GM12875 (cell line): Measurements from ENCODE around the gene NFE2.

Source experiments
- H3K4me3 ChIP-seq: one replicate; pipeline ENCODE4 v1.5.1; 2011; ENCODE audit warnings: low read depth, low read length, control low read depth
- TF ChIP-seq, protein P1 (sequence below): IDR thresholded peaks from 2 replicates; pipeline ENCODE4 v1.5.1; 2011; ENCODE audit warnings: low read depth, mild to moderate bottlenecking, control low read depth, inconsistent platforms, low read length, moderate library complexity, borderline replicate concordance; ENCODE audit not compliant: insufficient read depth

Gene NFE2

DNA sequence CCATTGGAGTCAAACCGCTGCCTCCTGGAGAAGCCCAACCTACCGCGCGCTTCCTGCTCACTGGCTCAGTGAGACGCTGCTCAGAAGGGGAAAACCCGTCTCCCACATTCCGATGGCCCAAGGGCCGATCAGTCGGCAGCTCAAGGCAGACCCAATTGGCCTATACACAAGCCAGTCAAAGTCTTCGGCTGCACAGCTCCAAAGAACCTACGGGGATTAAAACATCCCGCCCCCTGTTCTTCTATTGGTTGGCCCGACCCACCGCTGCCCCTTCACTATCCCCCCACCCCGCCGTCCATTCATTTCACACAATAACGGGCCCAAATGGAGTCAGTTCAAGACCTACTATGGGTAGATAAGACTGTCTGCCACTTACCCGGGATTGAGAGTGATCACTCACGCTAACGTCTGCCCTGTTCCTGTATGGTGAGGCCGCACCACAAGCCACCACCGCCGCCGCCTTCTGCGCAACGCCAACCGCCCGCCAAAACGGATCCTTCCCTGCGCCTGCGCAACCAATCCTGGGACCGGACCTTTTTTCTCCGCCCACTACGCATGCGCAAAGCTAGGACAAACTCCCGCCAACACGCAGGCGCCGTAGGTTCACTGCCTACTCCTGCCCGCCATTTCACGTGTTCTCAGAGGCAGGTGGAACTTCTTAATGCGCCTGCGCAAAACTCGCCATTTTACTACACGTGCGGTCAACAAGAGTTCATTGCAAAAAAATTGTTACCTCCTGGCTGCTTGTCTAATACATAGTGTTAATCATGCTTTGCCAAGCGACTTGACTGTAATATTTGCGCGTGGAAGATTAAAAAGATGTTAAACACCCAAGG lies 21.0 kb downstream of the NFE2 start, which contains the start of gene CBX5:
CBX5 (minus strand) TSS at position 491 of the 836 bp plus-strand sequence. CDS start 22,472 bp downstream, outside the sequence.
- peak within 1 kb of the TSS; percentile 83 for H3K4me3 ChIP-seq
- TF ChIP-seq, protein P1, sequence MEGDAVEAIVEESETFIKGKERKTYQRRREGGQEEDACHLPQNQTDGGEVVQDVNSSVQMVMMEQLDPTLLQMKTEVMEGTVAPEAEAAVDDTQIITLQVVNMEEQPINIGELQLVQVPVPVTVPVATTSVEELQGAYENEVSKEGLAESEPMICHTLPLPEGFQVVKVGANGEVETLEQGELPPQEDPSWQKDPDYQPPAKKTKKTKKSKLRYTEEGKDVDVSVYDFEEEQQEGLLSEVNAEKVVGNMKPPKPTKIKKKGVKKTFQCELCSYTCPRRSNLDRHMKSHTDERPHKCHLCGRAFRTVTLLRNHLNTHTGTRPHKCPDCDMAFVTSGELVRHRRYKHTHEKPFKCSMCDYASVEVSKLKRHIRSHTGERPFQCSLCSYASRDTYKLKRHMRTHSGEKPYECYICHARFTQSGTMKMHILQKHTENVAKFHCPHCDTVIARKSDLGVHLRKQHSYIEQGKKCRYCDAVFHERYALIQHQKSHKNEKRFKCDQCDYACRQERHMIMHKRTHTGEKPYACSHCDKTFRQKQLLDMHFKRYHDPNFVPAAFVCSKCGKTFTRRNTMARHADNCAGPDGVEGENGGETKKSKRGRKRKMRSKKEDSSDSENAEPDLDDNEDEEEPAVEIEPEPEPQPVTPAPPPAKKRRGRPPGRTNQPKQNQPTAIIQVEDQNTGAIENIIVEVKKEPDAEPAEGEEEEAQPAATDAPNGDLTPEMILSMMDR, result no peak

DNA sequence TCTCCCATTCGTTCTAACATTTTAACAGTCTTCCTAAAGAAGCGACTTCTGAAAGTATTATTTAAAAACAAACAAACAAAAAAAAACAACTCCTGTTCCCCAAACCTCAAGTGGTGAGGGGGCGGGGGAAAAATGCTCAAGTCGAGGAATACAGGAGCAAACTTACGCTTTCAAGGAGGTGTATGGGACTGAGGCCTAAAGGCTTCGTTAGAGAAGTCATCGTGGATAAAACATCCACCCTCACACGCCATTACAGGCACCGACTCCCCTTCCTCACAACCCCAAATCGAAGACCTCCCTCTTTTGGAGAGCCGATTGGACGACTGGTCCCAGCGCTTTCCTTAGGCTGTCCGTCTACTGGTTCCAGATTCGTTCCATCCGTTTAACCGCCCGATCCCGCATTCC lies 21.6 kb downstream of the NFE2 start:
- peak overlapping the region; percentile 70 for H3K4me3 ChIP-seq
- TF ChIP-seq, protein P1, result no peak

DNA sequence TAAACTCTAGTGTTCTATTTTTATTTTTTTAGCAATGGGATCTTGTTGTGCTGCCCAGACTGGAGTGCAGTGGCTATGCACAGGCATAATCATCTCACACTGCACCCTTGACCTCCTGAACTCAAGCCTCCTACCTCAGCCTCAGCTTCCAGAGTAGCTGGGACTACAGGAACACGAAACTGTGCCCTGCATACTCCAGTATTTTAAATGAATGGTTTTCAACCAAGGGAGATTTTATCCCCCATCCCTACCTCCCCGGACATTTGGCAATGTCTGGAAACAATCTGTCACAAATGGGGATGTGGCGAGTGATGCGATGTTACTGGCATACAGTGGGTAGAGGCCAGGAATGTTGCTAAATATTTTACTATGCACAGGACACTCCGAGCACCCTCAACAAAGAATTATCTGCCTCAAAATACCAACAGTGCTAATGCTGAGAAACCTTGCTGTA lies 23.0 kb downstream of the NFE2 start:
- TF ChIP-seq, protein P1, result no peak
- peak overlapping the region; percentile 70 for H3K4me3 ChIP-seq

DNA sequence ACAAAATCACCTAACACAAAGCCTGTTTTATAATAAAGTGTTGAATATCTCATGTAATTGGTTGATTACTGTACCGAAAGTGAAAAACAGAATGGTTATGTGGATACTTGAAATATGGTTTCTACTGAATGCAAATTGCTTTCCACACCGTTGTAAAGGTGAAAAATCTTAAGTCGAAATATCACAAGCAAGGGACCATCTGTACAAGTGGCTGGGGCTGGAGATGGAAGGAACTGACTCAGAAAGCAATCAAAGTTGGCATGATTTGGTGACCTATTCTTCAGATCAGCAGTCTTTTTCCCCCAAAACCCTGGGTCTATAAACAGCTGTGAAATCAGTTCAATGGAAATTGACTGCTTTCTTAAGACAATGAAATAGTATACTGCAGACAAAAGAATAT lies 24.4 kb downstream of the NFE2 start:
- no peak overlapping the region for H3K4me3 ChIP-seq
- TF ChIP-seq, protein P1, result no peak

DNA sequence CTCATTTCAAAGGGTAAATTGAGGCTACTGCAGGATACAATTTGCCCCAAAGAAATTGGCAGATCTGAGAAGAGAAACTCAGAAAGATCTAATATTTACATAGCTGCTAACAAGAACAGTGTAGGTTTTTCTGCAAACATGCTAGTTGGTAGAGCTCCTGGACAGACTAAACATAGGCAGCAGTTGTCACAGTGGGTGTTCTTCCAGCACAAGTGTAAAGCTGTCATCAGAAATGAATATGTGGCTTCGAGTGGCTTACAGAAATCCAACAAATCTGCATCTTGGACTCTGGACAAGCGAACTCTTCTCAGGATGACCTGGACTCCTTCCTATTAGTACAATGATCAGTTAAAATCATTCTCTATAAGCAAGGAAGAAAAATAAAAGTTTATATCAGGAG lies 26.8 kb downstream of the NFE2 start:
- H3K4me3 ChIP-seq, result no peak overlapping the region
- TF ChIP-seq, protein P1, result no peak

DNA sequence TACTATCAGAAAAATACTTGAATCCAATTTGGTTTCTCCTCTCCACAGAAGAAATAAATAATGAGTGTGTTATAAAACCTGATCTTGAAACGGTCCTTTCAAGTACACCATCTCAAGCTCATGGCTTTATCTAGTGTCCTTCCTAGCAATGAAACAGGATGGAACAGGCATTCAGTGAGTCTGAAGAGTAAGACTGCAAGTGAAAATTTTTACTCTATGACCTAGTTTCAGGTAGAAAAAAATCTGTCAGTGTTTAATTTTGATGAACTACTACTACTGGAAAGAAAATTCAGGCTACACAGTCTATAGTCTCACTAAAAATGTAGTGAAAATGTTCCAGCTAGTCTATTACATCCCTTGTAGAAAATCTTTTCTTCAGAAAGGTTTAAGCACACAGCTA lies 28.6 kb downstream of the NFE2 start:
- TF ChIP-seq, protein P1, result no peak
- H3K4me3 ChIP-seq, result no peak overlapping the region

DNA sequence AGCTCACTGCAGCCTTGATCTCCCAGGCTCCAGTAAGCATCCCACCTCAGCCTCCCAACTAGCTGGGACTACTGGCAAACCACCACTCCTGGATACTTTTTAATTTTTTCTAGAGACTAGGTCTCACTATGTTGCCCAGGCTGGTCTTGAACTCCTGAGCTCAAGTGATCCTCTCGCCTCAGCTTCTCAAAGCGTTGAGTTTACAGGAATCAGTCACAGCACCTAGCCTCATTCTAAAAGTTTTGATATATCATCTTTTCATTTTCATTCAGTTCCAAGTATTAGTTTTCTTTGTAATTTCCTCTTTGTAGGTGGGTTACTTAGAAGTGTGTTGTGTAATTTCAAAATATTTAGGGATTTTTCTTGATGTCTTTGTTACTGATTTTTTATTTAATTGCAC lies 30.5 kb downstream of the NFE2 start:
- TF ChIP-seq, protein P1, result no peak
- H3K4me3 ChIP-seq, result no peak overlapping the region
